SH-SY5Y (cell line): ENCODE measurements around the gene PIGO.

ENCODE experiments used
- GATA2 ChIP-seq: IDR thresholded peaks from 2 replicates; pipeline ENCODE4 v1.6.1; 2011; ENCODE audit warnings: mild to moderate bottlenecking, low read depth, low read length
- GATA3 ChIP-seq: IDR thresholded peaks from 2 replicates; pipeline ENCODE4 v1.6.1; 2011; ENCODE audit warnings: low read depth, mild to moderate bottlenecking, low read length, moderate library complexity

The PIGO gene

GRCh38 chr9:35096035-35096849 is at the start of gene PIGO:
TSS of gene PIGO (minus strand) at chr9:35096591. CDS start at chr9:35095565, 1,026 bp downstream.
- no peak for TF ChIP-seq GATA3
- TF ChIP-seq GATA2: no peak

GRCh38 chr9:35142037-35142436 is 45.6 kb upstream of the PIGO start:
- TF ChIP-seq GATA2 (no peak), GATA3 (no peak)

DNA sequence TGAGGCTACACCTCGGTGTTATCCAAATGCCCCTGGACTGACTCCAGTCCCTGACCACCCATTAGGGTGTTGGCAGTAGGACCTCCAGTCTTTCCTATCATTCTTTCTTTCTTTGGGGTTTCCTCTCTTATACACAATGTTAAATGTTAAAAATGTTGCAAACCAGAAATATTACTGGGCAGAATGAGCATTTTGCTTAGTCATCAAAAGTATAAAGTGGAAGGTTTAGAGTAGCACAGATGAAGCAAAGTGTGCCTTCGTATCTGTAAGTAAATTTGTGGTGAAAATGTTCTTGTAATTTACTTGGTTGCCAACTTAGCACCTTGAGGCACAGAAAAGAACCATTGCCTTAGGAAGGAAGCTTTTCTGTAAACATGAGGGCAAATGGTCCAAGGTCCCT is 43.7 kb upstream of the PIGO start:
- no peak for TF ChIP-seq GATA2
- TF ChIP-seq GATA3: no peak

DNA sequence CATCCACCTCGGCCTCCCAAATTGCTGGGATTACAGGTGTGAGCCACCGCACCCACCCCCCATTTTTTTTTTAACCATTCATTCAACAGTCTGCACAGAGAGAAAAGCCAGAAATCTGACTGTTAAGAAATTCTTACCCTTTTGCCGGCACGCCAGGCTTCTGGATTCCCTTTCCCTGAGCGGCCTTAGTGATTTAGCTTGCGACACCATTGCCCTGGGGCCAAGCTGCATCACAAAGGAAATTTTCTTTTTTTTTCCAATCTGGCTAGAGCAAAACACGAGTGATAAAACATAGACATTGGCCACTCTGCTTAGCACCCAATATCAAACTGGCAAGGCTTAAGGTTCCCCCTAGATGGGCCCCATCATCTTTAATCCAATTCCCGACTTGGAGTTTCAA is 40.5 kb upstream of the PIGO start:
- TF ChIP-seq GATA2: no peak
- no peak for TF ChIP-seq GATA3

- TF ChIP-seq GATA3: no peak
- no peak for TF ChIP-seq GATA2
Measured at GRCh38 chr9:35135988-35136387, 39.6 kb upstream of the PIGO start.

- TF ChIP-seq GATA3: no peak
- TF ChIP-seq GATA2: no peak
Measured at GRCh38 chr9:35134920-35135319, 38.5 kb upstream of the PIGO start.

GRCh38 chr9:35116898-35117551 is 20.6 kb upstream of the PIGO start:
- TF ChIP-seq GATA2 (no peak), GATA3 (no peak)

DNA sequence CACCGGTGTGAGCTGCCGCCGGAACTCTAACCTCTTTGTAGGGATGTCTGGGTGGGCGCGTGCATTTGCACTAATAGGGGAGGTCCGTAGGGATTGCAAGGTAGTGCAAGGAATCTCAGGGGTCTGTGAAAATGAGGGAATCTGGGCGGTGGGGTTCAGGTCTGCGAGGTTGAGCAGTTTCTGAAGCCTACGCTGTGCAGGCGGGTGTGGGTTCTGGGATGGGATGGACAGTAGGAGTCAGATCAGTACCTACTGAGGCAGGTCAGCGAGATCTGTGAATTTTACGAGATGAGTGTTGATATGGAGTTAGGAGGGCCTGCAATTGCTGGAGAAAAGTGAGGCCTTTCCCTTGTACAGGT is 20.1 kb upstream of the PIGO start:
- TF ChIP-seq GATA3 (no peak), GATA2 (no peak)

- TF ChIP-seq GATA3 (no peak), GATA2 (no peak)
Measured at GRCh38 chr9:35115680-35116538, 19.5 kb upstream of the PIGO start, which contains the start of gene ATOSB. TSS of gene ATOSB (minus strand) at chr9:35115862. CDS start at chr9:35108274, 7,588 bp downstream.

DNA sequence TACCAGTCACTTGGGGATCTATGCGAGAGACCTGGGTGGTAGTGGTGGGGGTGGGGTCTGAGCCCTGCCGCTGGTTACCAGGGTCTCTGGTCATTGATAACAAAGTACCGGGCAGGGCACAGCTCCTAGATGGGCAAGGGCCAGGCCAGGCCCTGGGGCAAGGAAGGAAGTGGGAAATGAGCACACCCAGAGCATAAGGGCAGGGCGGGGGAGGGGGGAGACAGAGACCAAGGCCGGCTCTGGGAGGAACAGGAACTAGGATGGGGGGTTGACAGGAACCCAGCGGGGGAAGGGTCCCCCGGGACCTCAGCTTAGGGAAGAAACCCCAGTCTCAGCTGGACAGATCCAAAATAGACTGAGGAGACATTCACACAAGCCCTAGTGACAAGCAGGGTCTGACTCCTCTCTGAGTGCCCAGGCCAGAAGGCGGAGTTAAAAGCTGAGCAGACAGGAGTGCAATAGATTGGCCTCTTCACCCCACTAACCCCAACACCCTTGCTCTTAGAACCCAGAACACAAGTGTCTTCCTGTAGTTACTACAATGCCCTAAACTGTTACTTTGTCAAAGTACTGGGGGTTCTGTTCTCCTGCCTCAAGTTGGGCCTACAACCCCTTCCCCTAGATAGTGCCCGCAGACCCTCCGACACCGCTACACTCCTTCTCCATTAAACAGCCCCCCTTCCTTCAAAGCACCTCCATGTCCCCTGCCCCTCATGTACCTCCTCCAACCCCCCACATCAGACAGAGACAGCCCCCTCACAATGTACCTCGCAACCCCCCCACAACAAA is 18.6 kb upstream of the PIGO start:
- TF ChIP-seq GATA2 (no peak), GATA3 (no peak)

DNA sequence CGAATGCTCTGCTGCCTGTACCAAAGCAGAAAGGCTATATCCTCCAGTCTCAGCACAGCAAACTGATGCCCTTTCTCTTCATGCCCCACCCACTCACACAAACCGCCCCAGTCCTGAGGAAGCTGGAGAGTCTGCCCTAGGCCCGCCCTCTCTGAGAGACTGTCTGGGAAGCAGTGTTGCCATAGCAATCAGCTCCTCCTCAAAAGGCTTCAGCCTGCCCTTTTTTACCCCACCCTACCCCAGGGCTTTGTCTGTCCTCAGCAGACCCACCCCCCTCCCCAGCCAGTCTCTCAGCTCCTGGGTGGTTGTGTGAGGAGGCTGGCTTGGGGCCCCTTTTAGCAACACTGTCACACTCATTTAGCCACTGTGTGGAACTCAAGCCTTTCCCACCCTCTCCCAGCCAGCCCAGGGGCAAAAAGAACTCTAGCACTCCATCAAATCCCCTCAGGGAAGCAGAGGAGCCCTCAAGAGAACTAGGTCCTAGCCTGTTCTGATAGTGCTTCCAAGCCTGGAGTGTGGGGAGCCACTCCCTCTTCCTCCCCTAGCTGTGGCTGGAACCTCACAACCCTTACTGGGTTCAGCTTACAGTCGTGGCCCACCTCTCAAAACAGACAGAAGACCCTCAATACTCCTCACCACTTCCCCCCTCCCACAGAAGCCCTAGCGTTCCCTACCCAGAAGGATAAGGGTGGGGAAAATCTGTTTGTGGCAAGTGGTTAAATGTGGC is 17.9 kb upstream of the PIGO start:
- no peak for TF ChIP-seq GATA2
- no peak for TF ChIP-seq GATA3

- TF ChIP-seq GATA2 (no peak), GATA3 (no peak)
Measured at GRCh38 chr9:35112257-35113020, 16.0 kb upstream of the PIGO start.
